MM.1S (cell line): ENCODE measurements around the gene SORBS2.

ENCODE experiments used
- DNase-seq: peaks from one replicate; pipeline ENCODE4 v3.0.0-alpha.2; 2015
- H2AFZ ChIP-seq: fragments of 300-600 bp; sonication (generic); 2 replicates; pipeline ENCODE4 v1.6.0; 2016; ENCODE audit warnings: antibody characterized with exemption, low read length
- H3F3A ChIP-seq: fragments of 300-600 bp; sonication (generic); 2 replicates; pipeline ENCODE4 v1.6.1; 2016; ENCODE audit warnings: mild to moderate bottlenecking, antibody characterized with exemption, low read length, moderate library complexity, mixed read lengths; ENCODE audit not compliant: insufficient read depth
- H3K27ac ChIP-seq: fragments of 300-600 bp; sonication (generic); 2 replicates; pipeline ENCODE4 v1.5.1; 2016; ENCODE audit warnings: mild to moderate bottlenecking, low read length
- H3K27me3 ChIP-seq: fragments of 300-600 bp; sonication (generic); replicated peaks from 2 replicates; pipeline ENCODE4 v1.6.0; 2016; ENCODE audit warnings: low read length; ENCODE audit not compliant: insufficient read depth
- H3K36me3 ChIP-seq: fragments of 300-600 bp; sonication (generic); replicated peaks from 2 replicates; pipeline ENCODE4 v1.6.1; 2016; ENCODE audit warnings: mild to moderate bottlenecking, low read length, mixed read lengths; ENCODE audit not compliant: insufficient read depth
- H3K4me1 ChIP-seq: fragments of 300-600 bp; sonication (generic); 2 replicates; pipeline ENCODE4 v1.6.1; 2016; ENCODE audit warnings: low read length, mixed read lengths
- H3K4me2 ChIP-seq: fragments of 300-600 bp; sonication (generic); 2 replicates; pipeline ENCODE4 v1.6.0; 2016; ENCODE audit warnings: low read depth, low read length
- H3K4me3 ChIP-seq: fragments of 300-600 bp; sonication (generic); 2 replicates; pipeline ENCODE4 v1.5.1; 2016; ENCODE audit warnings: low read length, mixed read lengths
- H3K79me2 ChIP-seq: fragments of 300-600 bp; sonication (generic); 2 replicates; pipeline ENCODE4 v1.6.1; 2016; ENCODE audit warnings: mixed run types, low read length, mixed read lengths
- H3K9ac ChIP-seq: fragments of 300-600 bp; sonication (generic); 2 replicates; pipeline ENCODE4 v1.6.1; 2016; ENCODE audit warnings: low read length, mixed read lengths
- H3K9me2 ChIP-seq: fragments of 300-600 bp; sonication (generic); replicated peaks from 2 replicates; pipeline ENCODE4 v1.6.1; 2016; ENCODE audit warnings: mild to moderate bottlenecking, low read length, mixed read lengths; ENCODE audit not compliant: insufficient read depth
- H3K9me3 ChIP-seq: fragments of 300-600 bp; sonication (generic); replicated peaks from 2 replicates; pipeline ENCODE4 v1.6.1; 2016; ENCODE audit warnings: mild to moderate bottlenecking, low read length, mixed read lengths; ENCODE audit not compliant: insufficient read depth
- H4K20me1 ChIP-seq: fragments of 300-600 bp; sonication (generic); 2 replicates; pipeline ENCODE4 v1.6.1; 2016; ENCODE audit warnings: mild to moderate bottlenecking, low read length, moderate library complexity, mixed read lengths; ENCODE audit not compliant: insufficient read depth
- CTCF ChIP-seq: fragments of 300-600 bp; sonication (generic); IDR thresholded peaks from 2 replicates; pipeline ENCODE4 v1.5.1; 2016; ENCODE audit warnings: antibody characterized with exemption, low read length, mixed read lengths
- EZH2 ChIP-seq: fragments of 300-600 bp; sonication (generic); optimal IDR thresholded peaks from 2 replicates; pipeline ENCODE3; 2017; ENCODE audit warnings: low read depth, mild to moderate bottlenecking, antibody characterized with exemption, low read length, mixed read lengths
- EZH2phosphoT487 ChIP-seq: fragments of 300-600 bp; sonication (generic); IDR thresholded peaks from 2 replicates; pipeline ENCODE4 v1.6.1; 2018; ENCODE audit warnings: antibody characterized with exemption, low read length

SORBS2 gene

GRCh38 chr4:185624259-185624589 lies 187.8 kb downstream of the SORBS2 start:
- no peaks in the 10 kb centered on the region for H3K27me3 ChIP-seq
- H3K4me3 ChIP-seq, result no peak overlapping the region
- H3K9me2 ChIP-seq, result no peaks in the 10 kb centered on the region
- no peaks in the 10 kb centered on the region for H3F3A ChIP-seq
- no peaks in the 10 kb centered on the region for H3K79me2 ChIP-seq
- no peaks in the 10 kb centered on the region for H4K20me1 ChIP-seq
- H3K27ac ChIP-seq, result no peak overlapping the region
- no peaks in the 10 kb centered on the region for H3K36me3 ChIP-seq
- H3K4me1 ChIP-seq, result no peaks in the 10 kb centered on the region
- H3K9me3 ChIP-seq, result no peaks in the 10 kb centered on the region
- TF ChIP-seq CTCF (no peak), EZH2 (no peak), EZH2phosphoT487 (no peak)
- no peak overlapping the region for H2AFZ ChIP-seq
- H3K4me2 ChIP-seq, result no peak overlapping the region
- H3K9ac ChIP-seq, result no peak overlapping the region
- no peak for DNase-seq

- Histone ChIP-seq H3K36me3 (no peaks in the 10 kb centered on the region), H3K27me3 (no peaks in the 10 kb centered on the region), H4K20me1 (no peaks in the 10 kb centered on the region), H3K27ac (no peak overlapping the region), H3K9me3 (no peaks in the 10 kb centered on the region), H3K9me2 (no peaks in the 10 kb centered on the region), H3K79me2 (no peaks in the 10 kb centered on the region), H2AFZ (no peak overlapping the region), H3F3A (no peaks in the 10 kb centered on the region), H3K9ac (no peak overlapping the region), H3K4me2 (no peak overlapping the region), H3K4me3 (no peak overlapping the region), H3K4me1 (no peaks in the 10 kb centered on the region)
- DNase-seq, result no peak
- TF ChIP-seq CTCF (no peak), EZH2 (no peak), EZH2phosphoT487 (no peak)
These were observed 188.3 kb downstream of the SORBS2 start for GRCh38 chr4:185623444-185624258.

GRCh38 chr4:185608185-185608584 lies 203.8 kb downstream of the SORBS2 start:
- Histone ChIP-seq H3K4me2 (no peak overlapping the region), H3K27me3 (no peaks in the 10 kb centered on the region), H3K36me3 (no peaks in the 10 kb centered on the region), H4K20me1 (no peaks in the 10 kb centered on the region), H3K79me2 (no peaks in the 10 kb centered on the region), H3F3A (no peaks in the 10 kb centered on the region), H3K4me3 (no peak overlapping the region), H3K9me3 (no peaks in the 10 kb centered on the region), H3K27ac (no peak overlapping the region), H2AFZ (no peak overlapping the region), H3K9me2 (no peaks in the 10 kb centered on the region), H3K4me1 (no peaks in the 10 kb centered on the region), H3K9ac (no peak overlapping the region)
- TF ChIP-seq EZH2 (no peak), EZH2phosphoT487 (no peak), CTCF (no peak)
- no peak for DNase-seq
